HepG2 (cell line): ENCODE data around the gene FHL3. TPM values are rescaled to one million over a fixed set of nuclear protein-coding genes. Genes with fewer than 3 reads are reported as not detected.

Experiments
- ATAC-seq: fragments of 200-7000 bp; cut with Tn5 transposase; 3 replicates; pipeline ENCODE4 v1.9.1; 2020; ENCODE audit warnings: mild to moderate bottlenecking, moderate library complexity
- BruUV-seq: library from RNA; stranded (reverse); fragments of 400-500 nt; replicated peaks from 2 replicates; lab custom pipeline; 2021; lab: Mats Ljungman, UMichigan
- CTCF ChIA-PET: fragments of 300-600 bp; formaldehyde crosslinking; extraction: SDS; loops from one replicate; lab custom pipeline; 2021; ENCODE audit warnings: low total read pairs, inconsistent platforms, low intra/inter-chr PET ratio; lab: Yijun Ruan, JAX
- POLR2A ChIA-PET: fragments of 350-600 bp; sonication (Branson Sonifier 250); formaldehyde crosslinking; loops from one replicate; lab custom pipeline; 2020; ENCODE audit warnings: antibody characterized with exemption, inconsistent platforms; lab: Yijun Ruan, JAX
- DNase-seq: peaks from one replicate; pipeline ENCODE4 v3.0.0-alpha.2; 2015; ENCODE audit warnings: low spot score
- FAIRE-seq: peaks from 3 replicates; lab custom pipeline; 2011; peaks lifted over from hg19 to GRCh38; lab: Jason Lieb, UNC
- H2AFZ ChIP-seq: one replicate; pipeline ENCODE4 v1.6.1; 2011; ENCODE audit warnings: low read length, inconsistent platforms
- H3K27ac ChIP-seq: fragments of 300-600 bp; 3 replicates; pipeline ENCODE4 v1.8.0; 2011; ENCODE audit warnings: mixed run types, mild to moderate bottlenecking, mixed read lengths, low read length, inconsistent platforms; ENCODE audit not compliant: insufficient read depth; ENCODE audit errors: extremely low read length
- H3K27me3 ChIP-seq, 2 experiments: fragments of 200-600 bp in 1 of 2; 2 replicates in 1 of 2; 3 replicates in 1 of 2; pipeline versions ENCODE4 v1.6.0 to v1.8.0; 2011; ENCODE audit warnings: low read length in 2 of 2, mild to moderate bottlenecking in 2 of 2, moderate library complexity in 2 of 2, inconsistent platforms in 1 of 2; ENCODE audit not compliant: insufficient read depth in 2 of 2, control insufficient read depth in 1 of 2
- H3K36me3 ChIP-seq, 2 experiments: fragments of 200-600 bp in 1 of 2; replicated peaks in 1 of 2; 2 replicates in 1 of 2; 3 replicates in 1 of 2; pipeline versions ENCODE4 v1.5.1 to v1.8.0; 2011; ENCODE audit warnings: low read length in 2 of 2, inconsistent platforms in 1 of 2; ENCODE audit not compliant: insufficient read depth in 2 of 2, control insufficient read depth in 1 of 2
- H3K4me1 ChIP-seq: 2 replicates; pipeline ENCODE4 v1.5.1; 2012; ENCODE audit warnings: low read length, inconsistent platforms; ENCODE audit not compliant: insufficient read depth
- H3K4me2 ChIP-seq: 2 replicates; pipeline ENCODE4 v1.6.0; 2011; ENCODE audit warnings: low read depth, low read length, inconsistent platforms
- H3K4me3 ChIP-seq, 3 experiments: fragments of 200-600 bp in 1 of 3; sonication (generic), shearing (Covaris generic) in 1 of 3; replicated peaks in 1 of 3; 2 replicates each; pipeline ENCODE4 v1.5.1; 2011 to 2016; ENCODE audit warnings: low read length in 3 of 3, inconsistent platforms in 2 of 3, low read depth in 2 of 3, mild to moderate bottlenecking in 2 of 3, control low read depth in 1 of 3, mixed read lengths in 1 of 3; ENCODE audit not compliant: insufficient read depth in 1 of 3
- H3K79me2 ChIP-seq: one replicate; pipeline ENCODE4 v1.6.1; 2011; ENCODE audit warnings: low read length, inconsistent platforms; ENCODE audit not compliant: insufficient read depth
- H3K9ac ChIP-seq: 2 replicates; pipeline ENCODE4 v1.6.0; 2011; ENCODE audit warnings: mild to moderate bottlenecking, low read depth, low read length, inconsistent platforms; ENCODE audit not compliant: insufficient read depth
- H3K9me3 ChIP-seq: 2 replicates; pipeline ENCODE4 v1.5.1; 2012; ENCODE audit warnings: mild to moderate bottlenecking, low read length
- H4K20me1 ChIP-seq: 2 replicates; pipeline ENCODE4 v1.6.0; 2011; ENCODE audit warnings: inconsistent platforms, mild to moderate bottlenecking, low read length, moderate library complexity; ENCODE audit not compliant: insufficient read depth
- HMGXB4 ChIP-seq, 2 experiments: sonication (generic) in 1 of 2; formaldehyde crosslinking in 1 of 2; IDR thresholded peaks; 2 replicates each; pipeline versions ENCODE4 v1.4.0 to v1.6.1; 2018 to 2020; ENCODE audit warnings: missing genetic modification reagents in 2 of 2, borderline replicate concordance in 1 of 2, low read depth in 1 of 2, mild to moderate bottlenecking in 1 of 2, missing biosample characterization in 1 of 2
- SOX13 ChIP-seq, 3 experiments: fragments of 450-650 bp in 1 of 3; sonication (generic) in 1 of 3; formaldehyde crosslinking in 1 of 3; IDR thresholded peaks in 2 of 3; conservative IDR thresholded peaks in 1 of 3; 2 replicates each; pipeline versions ENCODE4 v1.5.0 to v1.6.1; 2016 to 2020; ENCODE audit warnings: antibody characterized with exemption in 1 of 3, mild to moderate bottlenecking in 1 of 3, missing compliant biosample characterization in 1 of 3, missing genetic modification reagents in 1 of 3, moderate library complexity in 1 of 3
- ZEB1 ChIP-seq: IDR thresholded peaks from 2 replicates; pipeline ENCODE4 v1.6.1; 2012; ENCODE audit warnings: mild to moderate bottlenecking, low read depth, inconsistent platforms; ENCODE audit not compliant: insufficient replicate concordance
- ZNF609 ChIP-seq: sonication (generic); formaldehyde crosslinking; IDR thresholded peaks from 2 replicates; pipeline ENCODE4 v1.4.0; 2020; ENCODE audit warnings: mild to moderate bottlenecking, missing genetic modification reagents, borderline replicate concordance
- ZNF768 ChIP-seq: sonication (generic); formaldehyde crosslinking; IDR thresholded peaks from 2 replicates; pipeline ENCODE4 v1.4.0; 2020; ENCODE audit warnings: missing genetic modification reagents
- ZSCAN22 ChIP-seq: sonication (generic); formaldehyde crosslinking; IDR thresholded peaks from 2 replicates; pipeline ENCODE4 v1.4.0; 2020; ENCODE audit warnings: mild to moderate bottlenecking, missing genetic modification reagents
- WGBS: methylation state at CpG from one replicate; pipeline ENCODE4 v1.1.6; 2017; ENCODE audit warnings: low lambda C conversion rate; 5-methylcytosine and 5-hydroxymethylcytosine counted together
- in situ Hi-C: cut with HindIII; loops from 2 replicates; pipeline ENCODE4 v1.10.0; 2017; ENCODE audit warnings: low pct_unique_long_range_greater_than_20kb; ENCODE audit not compliant: extremely low pct_ligation_motif_present
- intact Hi-C: fragments of 100-400 bp; cut with micrococcal nuclease; formaldehyde crosslinking; loops from one replicate; pipeline ENCODE4 v1.10.0; 2022; ENCODE audit not compliant: unreplicated experiment
- polyA plus RNA-seq, 8 experiments: library from polyadenylated mRNA; depleted of rRNA in 3 of 8; stranded (reverse) in 7 of 8; unstranded in 1 of 8; fragments of >200 nt; fragmentation: Illumina TruSeq in 4 of 8; extraction: Trizol in 4 of 8; gene quantifications; 2 replicates each; pipeline versions ENCODE4 v1.2.1 to v1.2.3, GENCODE V29; 2011 to 2016; ENCODE audit warnings: low read depth in 4 of 8, missing spikeins in 1 of 8, mixed read lengths in 1 of 8; ENCODE audit not compliant: insufficient read depth in 1 of 8
- total RNA-seq, 5 experiments: library from RNA; depleted of rRNA; stranded (reverse); fragments of >200 nt; fragmentation: Illumina TruSeq; extraction: Trizol; gene quantifications; 2 replicates each; pipeline ENCODE4 v1.2.3, GENCODE V29; 2016; ENCODE audit warnings: low read depth in 1 of 5

FHL3 gene
- total and polyA plus RNA-seq, 2 of the 13 experiments (the other 11 are each of a cell fraction or from before 2014, with no cell fraction given), result 2.8 to 6.6 TPM

DNA sequence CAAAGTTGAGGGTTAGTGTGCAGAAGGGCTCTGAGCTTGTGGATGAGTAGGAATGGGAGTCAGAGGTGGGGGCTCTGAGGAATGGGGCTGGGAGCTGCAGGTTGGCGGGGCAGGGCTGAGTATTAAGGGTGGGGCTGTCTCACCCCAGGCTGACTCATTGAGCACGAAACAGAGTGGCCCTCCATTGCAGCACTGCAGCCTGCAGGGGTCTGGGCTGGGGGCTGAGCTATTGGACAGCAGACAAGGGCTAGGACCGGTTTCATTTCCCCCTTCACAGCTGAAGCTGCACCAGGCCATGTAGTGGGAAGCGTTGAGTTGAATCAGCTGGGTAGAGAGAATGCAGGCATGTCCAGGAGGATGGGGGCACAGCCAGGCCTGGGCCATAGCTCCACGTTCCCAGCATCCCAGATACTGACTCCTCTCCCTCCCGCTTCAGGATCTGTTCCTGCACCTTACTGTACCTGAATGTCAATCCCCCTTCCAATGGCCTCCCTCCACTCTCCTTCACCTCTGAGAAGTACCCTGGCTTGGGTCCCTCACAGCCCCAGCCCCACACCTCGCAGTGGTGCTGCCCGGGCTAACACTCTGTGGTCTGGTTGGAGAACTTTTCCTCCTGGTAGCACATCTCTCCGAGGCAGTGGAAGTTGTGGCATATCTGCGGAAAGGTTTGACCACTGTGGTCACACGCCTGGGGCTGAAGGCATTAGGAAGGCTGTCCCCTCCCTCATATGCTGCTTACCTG lies 54.1 kb downstream of the FHL3 start:
- Histone ChIP-seq H3K36me3 (no peaks in the 10 kb centered on the region), H3K9ac (no peak overlapping the region), H2AFZ (no peak overlapping the region), H3K4me1 (peaks cover 71% of the 10 kb centered on the region), H3K79me2 (no peaks in the 10 kb centered on the region), H3K4me2 (peak overlapping the region; percentile 51), H3K4me3 (peak overlapping the region in 1 of 3 experiments; percentile 44; a peak in 1 of 6 replicates), H4K20me1 (no peaks in the 10 kb centered on the region), H3K27ac (no peak overlapping the region), H3K9me3 (no peaks in the 10 kb centered on the region), H3K27me3 (no peaks in the 10 kb centered on the region; a peak in 1 of 5 replicates)
- in situ Hi-C loops (no loop called here), intact Hi-C loops (no loop called here)
- FAIRE-seq, result no peak
- WGBS, result 40% methylated on average over 10 of the region's 11 CpGs
- peak; percentile 2 for ATAC-seq
- TF ChIP-seq ZSCAN22 (CRISPR knock-in tag) (no peak), ZNF609 (CRISPR knock-in tag) (no peak), SOX13 (IDR thresholded peaks at IDR 0.05) (no peak), SOX13 (CRISPR knock-in tag; conservative IDR thresholded peaks at IDR 0.05 in 1 of 2, IDR thresholded peaks at IDR 0.05 in 1 of 2) (no peak), ZEB1 (no peak), HMGXB4 (CRISPR knock-in tag; IDR thresholded peaks at IDR 0.05; ENCODE audit: borderline replicate concordance in 1 of 2, low read depth in 1 of 2) (no peak), ZNF768 (CRISPR knock-in tag) (peak; percentile 52; the same call in 1 of the 2 replicates)
- no peak for DNase-seq
- ChIA-PET POLR2A (interaction anchor here (3.5 kb wide), 1 partner anchor 11 kb away, joined by 13 read pairs; no protein-coding TSS in a partner anchor), CTCF (no interaction called here)
- no TSS peak for BruUV-seq
